GM06990 (cell line): ENCODE results near the gene SOS2.
"Not testable (repeated sequence)": the region's sequence is repeated elsewhere in the genome, so short reads cannot be mapped to it uniquely, and the experiment has no call there.

Source experiments
- DNase-seq: peaks from one replicate; pipeline ENCODE4 v3.0.0-alpha.2; 2011; ENCODE audit not compliant: insufficient read length; ENCODE audit errors: extremely low read depth
- H3K27me3 ChIP-seq: replicated peaks from 2 replicates; pipeline ENCODE4 v1.6.0; 2011; ENCODE audit warnings: low read length; ENCODE audit not compliant: control insufficient read depth, insufficient read depth
- H3K36me3 ChIP-seq: 2 replicates; pipeline ENCODE4 v1.5.1; 2011; ENCODE audit warnings: low read length; ENCODE audit not compliant: control insufficient read depth, insufficient read depth
- H3K4me3 ChIP-seq: replicated peaks from 2 replicates; pipeline ENCODE4 v1.5.1; 2011; ENCODE audit warnings: low read depth, mild to moderate bottlenecking, control low read depth, low read length
- CTCF ChIP-seq: IDR thresholded peaks from 2 replicates; pipeline ENCODE4 v1.5.1; 2011; ENCODE audit warnings: low read length, control low read depth, mild to moderate bottlenecking, inconsistent platforms; ENCODE audit not compliant: insufficient read depth, poor library complexity, severe bottlenecking

The SOS2 gene

GRCh38 chr14:50171895-50172294 is 59.5 kb downstream of the SOS2 start:
- Histone ChIP-seq H3K4me3 (no peak overlapping the region), H3K27me3 (no peaks in the 10 kb centered on the region), H3K36me3 (no peaks in the 10 kb centered on the region)
- no peak for TF ChIP-seq CTCF
- DNase-seq: no peak

GRCh38 chr14:50167381-50167780 is 64.0 kb downstream of the SOS2 start:
- not testable (repeated sequence) for H3K36me3 ChIP-seq, DNase-seq, H3K27me3 ChIP-seq, H3K4me3 ChIP-seq

GRCh38 chr14:50156111-50156510 is 75.3 kb downstream of the SOS2 start:
- DNase-seq: no peak
- Histone ChIP-seq H3K4me3 (no peak overlapping the region), H3K27me3 (no peaks in the 10 kb centered on the region), H3K36me3 (no peaks in the 10 kb centered on the region)
- no peak for TF ChIP-seq CTCF

- Histone ChIP-seq H3K27me3 (no peaks in the 10 kb centered on the region), H3K4me3 (no peak overlapping the region), H3K36me3 (no peaks in the 10 kb centered on the region; the same call in 1 of the 2 replicates)
- no peak for DNase-seq
- no peak for TF ChIP-seq CTCF
Observed at GRCh38 chr14:50148799-50149198, 82.6 kb downstream of the SOS2 start.

GRCh38 chr14:50139192-50139591 is 92.2 kb downstream of the SOS2 start:
- DNase-seq: no peak
- Histone ChIP-seq H3K36me3 (no peaks in the 10 kb centered on the region), H3K27me3 (no peaks in the 10 kb centered on the region), H3K4me3 (no peak overlapping the region)
- TF ChIP-seq CTCF: no peak

- no peak overlapping the region for H3K4me3 ChIP-seq
- no peaks in the 10 kb centered on the region for H3K27me3 ChIP-seq
- peaks cover 1% of the 10 kb centered on the region for H3K36me3 ChIP-seq
- no peak for TF ChIP-seq CTCF
- no peak for DNase-seq
Observed at GRCh38 chr14:50127802-50128201, 103.6 kb downstream of the SOS2 start.
